ENCODE results near the gene C12orf42. TPM values are rescaled to one million over a fixed set of nuclear protein-coding genes. Genes with fewer than 3 reads are reported as not detected.

Gene C12orf42
- total RNA-seq, 1 experiment from 2014 or later = not detected

DNA sequence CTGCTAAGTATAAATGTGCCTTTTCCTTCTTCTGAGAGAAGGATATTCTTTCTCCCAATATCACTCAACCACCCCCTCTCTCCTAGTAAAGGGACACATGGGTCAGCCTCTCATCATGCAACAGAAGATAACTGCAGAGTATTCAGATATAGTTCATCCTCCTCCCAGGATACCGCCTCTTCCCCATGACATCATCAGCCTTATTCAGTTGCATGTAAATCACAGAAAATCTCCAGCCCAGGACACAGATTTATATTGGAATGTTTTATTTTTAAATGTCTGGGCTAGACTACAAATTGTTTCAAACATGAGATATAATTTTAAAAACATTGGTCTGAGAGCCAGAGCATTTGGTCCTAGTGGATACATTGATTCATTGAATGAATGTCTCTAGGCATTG, 178.5 kb downstream of the C12orf42 start:
- intact Hi-C loops (cut with micrococcal nuclease) = no loop called here
- Histone ChIP-seq H3K9me2 (replicated peaks; ENCODE audit: low read length) (no peaks in the 10 kb centered on the region), H3K9me3 (ENCODE audit: low read length) (no peaks in the 10 kb centered on the region), H4K20me1 (ENCODE audit: low read length) (no peaks in the 10 kb centered on the region), H3K4me2 (ENCODE audit: low read length) (no peak overlapping the region), H3K36me3 (ENCODE audit: low read depth, low read length) (no peaks in the 10 kb centered on the region), H3F3A (ENCODE audit: low read length, unreplicated experiment) (no peaks in the 10 kb centered on the region), H2AFZ (ENCODE audit: low read length) (no peak overlapping the region), H3K4me3 (ENCODE audit: low read length) (no peak overlapping the region), H3K4me1 (ENCODE audit: insufficient read depth, low read length) (no peaks in the 10 kb centered on the region), H3K27ac (ENCODE audit: low read length) (no peak overlapping the region), H3K9ac (ENCODE audit: low read length) (no peak overlapping the region), H3K79me2 (ENCODE audit: low read length) (no peaks in the 10 kb centered on the region), H3K27me3 (ENCODE audit: low read length) (peaks cover 20% of the 10 kb centered on the region)
- BruUV-seq (replicated peaks) = no TSS peak
- ATAC-seq = no peak
- ChIA-PET CTCF (no interaction called here), POLR2A (ENCODE audit: unreplicated experiment) (no interaction called here)
- no peak for DNase-seq
- TF ChIP-seq EZH2phosphoT487 (IDR thresholded peaks at IDR 0.05; ENCODE audit: borderline replicate concordance, low read length) (no peak), CTCF (conservative IDR thresholded peaks at IDR 0.05; ENCODE audit: low read depth, low read length) (no peak), EZH2 (IDR thresholded peaks at IDR 0.05; ENCODE audit: low read length, unreplicated experiment) (no peak)

DNA sequence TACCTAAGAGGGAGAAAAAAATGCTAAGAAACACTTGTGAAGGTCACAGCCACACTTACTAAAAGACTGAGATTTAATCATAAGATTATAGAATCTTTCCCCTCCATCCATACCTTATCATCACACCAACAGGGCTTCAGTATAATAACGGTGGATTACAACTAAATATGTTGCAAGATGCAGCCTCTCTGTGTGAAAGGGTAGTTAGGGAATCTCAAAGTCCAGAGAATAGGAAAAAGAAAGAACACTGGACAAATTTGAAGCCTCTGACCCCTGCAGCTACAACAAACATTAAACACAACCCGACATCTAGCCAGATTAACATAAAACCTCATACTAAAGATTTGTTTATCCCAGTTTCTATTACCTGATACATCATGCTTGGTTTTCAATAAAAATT, 181.0 kb downstream of the C12orf42 start:
- Histone ChIP-seq H3K36me3 (ENCODE audit: low read depth, low read length) (no peaks in the 10 kb centered on the region), H3K9me3 (ENCODE audit: low read length) (no peaks in the 10 kb centered on the region), H3F3A (ENCODE audit: low read length, unreplicated experiment) (no peaks in the 10 kb centered on the region), H3K27me3 (ENCODE audit: low read length) (peaks cover 21% of the 10 kb centered on the region), H3K4me3 (ENCODE audit: low read length) (no peak overlapping the region), H3K9ac (ENCODE audit: low read length) (no peak overlapping the region), H2AFZ (ENCODE audit: low read length) (no peak overlapping the region), H3K27ac (ENCODE audit: low read length) (no peak overlapping the region), H3K9me2 (replicated peaks; ENCODE audit: low read length) (no peaks in the 10 kb centered on the region), H3K4me1 (ENCODE audit: insufficient read depth, low read length) (no peaks in the 10 kb centered on the region), H4K20me1 (ENCODE audit: low read length) (no peaks in the 10 kb centered on the region), H3K79me2 (ENCODE audit: low read length) (no peaks in the 10 kb centered on the region), H3K4me2 (ENCODE audit: low read length) (no peak overlapping the region)
- CTCF ChIA-PET = no interaction called here
- POLR2A ChIA-PET (ENCODE audit: unreplicated experiment) = no interaction called here
- TF ChIP-seq CTCF (conservative IDR thresholded peaks at IDR 0.05; ENCODE audit: low read depth, low read length) (no peak), EZH2phosphoT487 (IDR thresholded peaks at IDR 0.05; ENCODE audit: borderline replicate concordance, low read length) (no peak), EZH2 (IDR thresholded peaks at IDR 0.05; ENCODE audit: low read length, unreplicated experiment) (no peak)
- no peak for ATAC-seq
- intact Hi-C loops (cut with micrococcal nuclease) = no loop called here
- no TSS peak for BruUV-seq (replicated peaks)
- DNase-seq = no peak

GRCh38 chr12:103313894-103314293, 181.9 kb downstream of the C12orf42 start:
- H3K27me3 ChIP-seq (ENCODE audit: low read length) = peaks cover 17% of the 10 kb centered on the region
- ChIA-PET CTCF (no interaction called here), POLR2A (ENCODE audit: unreplicated experiment) (no interaction called here)
- intact Hi-C loops (cut with micrococcal nuclease) = no loop called here
- H3K9me2 ChIP-seq (replicated peaks; ENCODE audit: low read length) = no peaks in the 10 kb centered on the region
- TF ChIP-seq CTCF (conservative IDR thresholded peaks at IDR 0.05; ENCODE audit: low read depth, low read length) (no peak), EZH2phosphoT487 (IDR thresholded peaks at IDR 0.05; ENCODE audit: borderline replicate concordance, low read length) (no peak), EZH2 (IDR thresholded peaks at IDR 0.05; ENCODE audit: low read length, unreplicated experiment) (no peak)
- H3K9me3 ChIP-seq (ENCODE audit: low read length) = no peaks in the 10 kb centered on the region
- H3K4me1 ChIP-seq (ENCODE audit: insufficient read depth, low read length) = no peaks in the 10 kb centered on the region
- no peak overlapping the region for H3K4me2 ChIP-seq (ENCODE audit: low read length)
- no TSS peak for BruUV-seq (replicated peaks)
- no peaks in the 10 kb centered on the region for H3K79me2 ChIP-seq (ENCODE audit: low read length)
- H3K4me3 ChIP-seq (ENCODE audit: low read length) = no peak overlapping the region
- H3K27ac ChIP-seq (ENCODE audit: low read length) = no peak overlapping the region
- H3K9ac ChIP-seq (ENCODE audit: low read length) = no peak overlapping the region
- H3F3A ChIP-seq (ENCODE audit: low read length, unreplicated experiment) = no peaks in the 10 kb centered on the region
- no peaks in the 10 kb centered on the region for H3K36me3 ChIP-seq (ENCODE audit: low read depth, low read length)
- no peak overlapping the region for H2AFZ ChIP-seq (ENCODE audit: low read length)
- no peaks in the 10 kb centered on the region for H4K20me1 ChIP-seq (ENCODE audit: low read length)
- DNase-seq (no peak), ATAC-seq (no peak)
